ENCODE measurements around the gene DGKG.

The DGKG gene

DNA sequence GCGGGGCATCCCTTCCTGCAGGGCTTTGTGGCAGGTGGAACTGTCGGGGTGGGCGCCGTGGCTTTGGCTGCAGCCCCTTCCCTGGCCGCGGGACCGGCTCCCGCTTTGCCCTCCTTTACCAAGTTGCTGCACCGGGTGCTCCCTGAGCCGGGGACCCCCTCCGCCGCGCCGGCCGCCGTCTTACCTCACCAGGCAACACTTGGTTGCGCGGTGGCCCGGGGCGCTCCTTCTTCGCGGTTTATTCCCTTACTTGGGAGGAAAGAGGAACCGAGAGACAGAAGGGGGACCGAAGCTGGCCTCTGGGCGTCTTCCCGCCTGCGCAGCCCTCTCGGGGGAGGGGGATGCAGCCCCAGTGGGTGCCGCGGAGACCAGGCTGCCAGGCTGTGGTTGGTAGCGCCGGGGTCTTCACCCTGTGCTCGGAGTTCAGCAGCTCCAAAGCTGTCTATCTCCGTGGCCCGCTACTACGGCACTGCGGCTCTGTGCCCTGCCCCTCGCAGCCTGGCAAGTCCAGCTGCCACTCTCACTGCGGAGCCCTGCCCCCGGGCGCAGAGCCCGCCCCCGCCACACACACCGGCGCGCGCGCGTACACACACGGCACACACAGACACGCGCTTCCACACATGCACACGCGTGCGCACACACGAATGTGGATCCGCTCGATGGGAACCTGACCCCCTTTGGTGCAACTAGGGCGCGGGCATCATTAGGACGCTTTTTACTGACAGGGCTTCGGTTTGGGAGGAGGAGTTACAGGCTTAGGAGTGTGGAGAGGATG, at the start of gene DGKG:
DGKG (minus strand) TSS at position 473 of the 775 bp plus-strand sequence. CDS start 41,775 bp downstream, outside the sequence.
- FAIRE-seq (no peak), DNase-seq (ENCODE audit: extremely low spot score, insufficient read length, low read depth) (peak; percentile 35)

DNA sequence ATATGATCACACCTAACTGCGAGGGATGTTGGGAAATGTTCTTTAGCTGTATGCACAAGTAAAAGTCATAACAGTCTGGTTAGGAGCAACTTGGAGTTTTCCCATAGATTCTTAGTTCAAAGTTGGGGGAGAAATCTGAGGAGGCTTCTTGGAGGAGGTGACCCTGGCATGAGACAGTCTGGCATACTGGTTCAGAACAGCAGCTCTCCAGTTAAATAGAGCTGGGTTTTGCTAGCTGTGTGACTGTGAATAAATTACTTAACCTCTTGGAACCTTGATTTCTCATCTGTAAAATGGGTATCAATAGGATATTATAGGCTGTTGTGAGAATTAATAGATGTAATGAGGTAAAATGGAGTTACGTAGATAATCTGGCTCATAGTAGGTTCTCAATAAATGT, 49.1 kb upstream of the DGKG start:
- DNase-seq (ENCODE audit: extremely low spot score, insufficient read length, low read depth) (no peak), FAIRE-seq (no peak)

DNA sequence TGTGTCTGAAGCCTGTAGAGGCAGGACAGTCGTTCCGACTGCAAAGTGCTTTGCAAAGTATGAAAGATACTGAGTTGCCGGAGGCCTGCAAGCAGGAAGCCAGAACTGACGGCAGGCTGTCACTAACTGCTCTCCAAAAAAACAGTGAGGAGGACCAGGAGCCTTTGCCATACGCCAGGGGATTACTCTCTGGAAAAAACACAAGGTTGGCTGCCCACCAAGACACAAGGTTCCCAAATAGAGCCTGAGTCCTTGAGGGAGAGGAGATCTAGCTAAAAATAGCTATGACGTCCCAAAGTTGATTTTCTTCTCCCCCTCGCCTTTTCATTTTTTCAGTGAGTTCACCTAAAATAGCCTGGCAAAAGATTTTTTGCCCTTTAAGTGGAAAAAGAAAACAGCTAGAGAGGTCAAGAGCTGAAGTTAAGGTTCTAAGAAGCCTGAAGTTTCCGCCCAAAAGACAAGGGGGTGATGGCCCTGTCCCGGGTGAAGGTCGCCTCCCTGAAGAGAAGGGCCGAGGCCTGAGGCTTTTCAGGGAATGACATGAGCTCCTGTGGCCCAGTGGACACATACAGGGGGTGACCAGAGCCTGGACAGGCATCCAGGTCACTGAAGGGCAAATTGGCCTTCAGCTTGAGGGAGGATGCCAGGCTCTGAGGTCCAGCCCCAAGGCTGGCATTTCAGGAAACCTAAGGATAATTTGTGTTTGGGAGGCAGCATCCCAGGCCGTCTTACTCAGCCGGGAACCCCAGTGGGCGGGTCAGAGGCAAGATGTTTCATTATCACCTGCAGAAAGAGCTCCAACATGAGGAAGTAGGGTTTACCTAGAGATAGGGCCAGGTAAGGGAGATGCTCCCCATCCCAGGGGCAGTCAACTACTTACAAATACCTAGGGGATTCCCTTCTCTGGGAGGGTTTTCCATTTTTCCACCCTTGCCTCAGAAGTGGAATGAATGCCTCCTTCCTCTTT, 44.9 kb upstream of the DGKG start:
- no peak for DNase-seq (ENCODE audit: extremely low spot score, insufficient read length, low read depth)
- FAIRE-seq: no peak

GRCh38 chr3:186401556-186401955, 39.5 kb upstream of the DGKG start:
- DNase-seq (ENCODE audit: extremely low spot score, insufficient read length, low read depth) (no peak), FAIRE-seq (no peak)

DNA sequence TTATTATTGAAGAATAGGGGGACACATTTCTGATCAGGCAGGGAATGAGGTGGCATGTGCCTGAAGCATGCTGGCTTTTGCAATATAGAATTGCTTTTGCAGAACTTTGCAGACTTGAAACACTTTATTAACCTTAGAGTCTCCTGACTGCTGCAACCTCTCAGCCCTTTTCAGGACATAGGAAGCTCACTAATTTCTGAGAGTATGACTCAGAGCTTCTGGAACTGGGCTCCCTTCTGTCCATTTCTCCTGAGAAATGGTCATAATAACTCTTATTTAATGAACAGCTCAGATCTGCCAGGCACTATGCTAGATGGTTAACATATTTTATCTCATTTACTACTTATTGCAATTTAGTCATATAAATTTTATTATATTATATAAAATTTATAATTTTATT, 38.6 kb upstream of the DGKG start:
- no peak for FAIRE-seq
- DNase-seq (ENCODE audit: extremely low spot score, insufficient read length, low read depth): no peak

DNA sequence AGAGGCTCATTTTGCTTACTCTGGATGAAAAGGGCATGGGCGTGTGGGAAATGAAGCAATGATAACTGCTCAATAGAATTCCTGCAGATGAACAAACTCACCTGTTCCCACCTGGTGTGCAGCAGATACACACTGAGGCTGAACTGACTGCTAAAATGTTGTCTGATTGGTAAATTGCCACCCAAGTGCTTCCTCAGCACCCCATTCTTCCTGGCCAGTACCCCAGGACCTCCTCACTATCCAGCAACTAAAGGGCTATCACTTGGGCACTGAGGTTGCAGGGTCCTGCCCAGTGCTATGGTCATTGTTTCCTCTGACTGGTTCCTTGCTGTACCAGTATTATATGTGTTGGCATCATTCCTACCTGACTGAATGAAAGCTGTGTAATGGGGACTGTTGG, 38.0 kb upstream of the DGKG start:
- no peak for FAIRE-seq

GRCh38 chr3:186394566-186395217, 32.7 kb upstream of the DGKG start:
- DNase-seq (ENCODE audit: extremely low spot score, insufficient read length, low read depth) (no peak), FAIRE-seq (no peak)

More for the DNA sequence above, 38.0 kb upstream of the DGKG start:
- no peak for DNase-seq (ENCODE audit: extremely low spot score, insufficient read length, low read depth)

GRCh38 chr3:186386883-186387560, 25.0 kb upstream of the DGKG start:
- DNase-seq (ENCODE audit: extremely low spot score, insufficient read length, low read depth) (no peak), FAIRE-seq (no peak)

GRCh38 chr3:186385856-186386602, 24.0 kb upstream of the DGKG start:
- FAIRE-seq: no peak

DNA sequence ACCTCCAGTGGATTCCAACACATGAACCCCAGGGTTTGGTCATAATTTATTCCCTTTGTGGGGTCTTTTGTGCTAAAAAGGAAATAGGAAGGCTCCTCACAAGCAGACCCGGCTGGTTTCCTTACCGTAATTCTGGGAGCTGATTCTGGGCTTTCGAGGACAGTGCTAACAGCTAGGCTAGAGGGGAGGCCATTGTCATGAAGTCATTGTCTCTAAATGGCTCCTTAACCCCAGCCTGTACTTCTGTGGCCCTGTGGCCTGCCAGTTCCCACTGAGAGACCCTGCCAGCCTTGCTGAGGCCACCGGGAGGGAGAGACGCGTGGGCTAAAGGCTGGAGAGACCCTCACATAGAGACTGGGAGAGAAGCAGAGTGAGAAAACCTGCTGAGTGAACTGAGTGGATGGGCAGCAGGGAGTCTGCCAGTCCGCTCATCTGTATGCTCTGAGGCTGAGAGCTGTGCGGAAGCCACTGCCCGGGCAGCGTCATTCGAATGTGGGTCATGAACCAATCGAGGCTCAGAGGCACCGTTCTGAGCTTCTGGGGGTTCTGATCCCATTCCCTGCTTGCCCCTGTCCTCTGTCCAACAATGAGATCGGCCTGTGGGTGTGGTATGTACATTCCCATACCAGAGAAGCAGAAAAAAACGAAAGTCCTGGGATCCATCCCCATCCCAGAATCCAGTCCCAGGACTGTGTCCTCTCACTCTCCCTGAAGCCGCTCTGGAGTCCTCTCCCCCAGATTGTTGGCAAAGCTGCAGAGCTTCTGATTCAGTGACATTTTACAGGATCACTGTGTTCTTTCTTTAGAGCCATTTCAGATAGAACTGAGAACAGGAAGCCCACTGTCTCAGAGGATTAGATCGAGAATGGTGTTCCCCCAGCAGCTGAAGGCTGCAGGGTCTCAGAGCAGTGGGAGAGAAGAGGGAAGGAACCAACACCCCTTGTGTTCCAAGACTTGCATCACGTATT, 21.3 kb upstream of the DGKG start:
- DNase-seq (ENCODE audit: extremely low spot score, insufficient read length, low read depth): no peak
- FAIRE-seq: no peak

More at GRCh38 chr3:186385856-186386602, 24.0 kb upstream of the DGKG start:
- no peak for DNase-seq (ENCODE audit: extremely low spot score, insufficient read length, low read depth)

- DNase-seq (ENCODE audit: extremely low spot score, insufficient read length, low read depth): no peak
- no peak for FAIRE-seq
These were observed 20.3 kb upstream of the DGKG start for GRCh38 chr3:186382217-186382885.

DNA sequence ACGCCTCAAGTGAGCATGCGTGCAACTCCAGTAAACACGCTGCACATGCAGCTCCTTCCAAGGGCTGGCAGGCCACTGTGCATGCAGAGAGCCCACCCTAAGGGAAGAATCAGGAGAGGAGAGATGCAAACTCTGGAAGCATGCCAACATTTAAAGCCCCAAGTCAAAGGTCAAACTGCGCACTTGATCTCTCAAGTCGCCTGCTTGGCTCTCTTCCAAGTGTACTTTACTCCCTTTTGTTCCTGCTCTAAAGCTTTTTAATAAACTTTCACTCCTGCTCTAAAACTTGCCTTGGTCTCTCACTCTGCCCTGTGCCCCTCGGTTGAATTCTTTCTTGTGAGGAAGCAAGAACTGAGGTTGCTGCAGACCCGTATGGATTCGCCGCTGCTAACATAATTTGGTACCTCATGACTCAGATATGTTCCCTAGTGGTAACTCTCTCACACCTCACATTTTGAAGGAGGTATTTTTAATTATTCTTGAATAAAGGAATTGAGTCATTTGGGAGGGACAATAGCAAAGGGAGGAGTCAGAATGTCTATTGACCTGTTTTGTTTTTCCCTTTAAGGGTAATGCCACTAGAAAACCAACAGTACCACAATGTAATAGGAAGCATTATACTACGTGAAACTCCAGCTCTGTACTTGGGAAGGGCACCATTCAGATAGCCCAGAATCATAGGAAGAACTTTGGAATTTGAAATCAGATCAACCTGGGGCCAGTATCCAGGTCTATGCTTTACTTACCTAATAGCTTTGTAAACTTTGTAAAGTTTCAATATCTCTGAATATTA, 19.6 kb upstream of the DGKG start:
- FAIRE-seq: no peak
- no peak for DNase-seq (ENCODE audit: extremely low spot score, insufficient read length, low read depth)

GRCh38 chr3:186380622-186381380, 18.8 kb upstream of the DGKG start:
- no peak for FAIRE-seq

DNA sequence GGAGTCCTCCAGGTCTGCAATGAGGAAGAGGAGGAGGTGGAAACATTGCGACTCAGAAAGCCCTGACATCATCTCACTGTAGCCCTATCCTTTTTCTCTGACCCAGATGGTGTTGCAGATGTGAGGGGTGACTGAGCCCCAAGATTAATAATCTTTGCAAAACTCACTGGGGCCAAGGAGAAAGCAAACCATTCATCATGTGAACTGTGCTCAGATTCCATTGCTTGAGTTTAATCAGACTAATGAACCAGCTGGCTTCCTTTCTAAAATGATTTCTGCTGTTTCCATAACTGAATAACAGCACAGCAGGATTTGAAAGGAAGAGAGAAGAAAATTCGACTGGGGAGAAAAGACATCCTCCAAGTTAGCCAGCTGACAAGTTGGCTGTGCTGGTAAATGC, 13.4 kb upstream of the DGKG start:
- DNase-seq (ENCODE audit: extremely low spot score, insufficient read length, low read depth) (no peak), FAIRE-seq (no peak)

More at GRCh38 chr3:186380622-186381380, 18.8 kb upstream of the DGKG start:
- DNase-seq (ENCODE audit: extremely low spot score, insufficient read length, low read depth): no peak

DNA sequence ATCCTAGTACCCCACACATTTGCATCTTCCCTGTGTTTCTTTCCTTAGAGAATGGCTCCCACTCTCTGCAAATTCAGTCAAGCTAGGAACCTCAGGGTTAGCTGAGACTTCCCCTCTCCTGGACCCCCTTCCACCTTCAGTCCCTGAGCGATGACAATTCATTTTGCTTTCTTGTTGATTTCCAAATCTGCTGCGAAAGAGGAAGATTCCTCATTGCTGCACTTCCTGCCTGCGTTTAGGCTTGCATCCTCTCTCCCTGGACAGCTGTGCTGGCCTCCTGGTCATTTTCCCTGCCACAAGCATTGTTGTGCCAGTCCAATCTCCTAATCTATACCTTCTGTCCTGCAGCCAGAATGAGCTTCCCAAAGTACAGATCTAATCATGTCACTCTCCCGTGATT, 12.3 kb upstream of the DGKG start:
- no peak for DNase-seq (ENCODE audit: extremely low spot score, insufficient read length, low read depth)
- FAIRE-seq: no peak

- FAIRE-seq (no peak), DNase-seq (ENCODE audit: extremely low spot score, insufficient read length, low read depth) (no peak)
These were observed 7.2 kb upstream of the DGKG start for GRCh38 chr3:186369217-186369616.

All from GM18507 (cell line).